HT-29 (cell line): ENCODE measurements around the gene PPRC1. TPM values are rescaled to one million over a fixed set of nuclear protein-coding genes. Genes with fewer than 3 reads are reported as not detected.

Experiments
- DNase-seq: peaks from one replicate; pipeline ENCODE4 v3.0.0-alpha.2; 2015; ENCODE audit warnings: low spot score
- small RNA-seq: library from RNA; depleted of rRNA; stranded (forward); fragments of <200 nt; gene quantifications from one replicate; pipeline ENCODE3, GENCODE V24; 2014
- total RNA-seq: library from RNA; depleted of rRNA; stranded (reverse); fragments of >200 nt; shearing (Covaris generic); gene quantifications from 2 replicates; pipeline ENCODE4 v1.2.3, GENCODE V29; 2014; rRNA removed

The PPRC1 gene
- total RNA-seq, 1 experiment from 2014 or later, result 51.2 TPM

GRCh38 chr10:102195296-102195870 is 62.5 kb downstream of the PPRC1 start:
- no peak for DNase-seq

- DNase-seq, result no peak
These were observed 64.1 kb downstream of the PPRC1 start for GRCh38 chr10:102196893-102197292.

GRCh38 chr10:102198027-102198426 is 65.2 kb downstream of the PPRC1 start:
- no peak for DNase-seq

Small RNA genes lying within 50 kb of the gene (small RNA-seq; reads per million reads assigned to genes)
- not detected for gene AL500527.1
- not detected for gene AL500527.2

Other genes starting within 250 kb of the PPRC1 start
- 8.4 and 9.2 TPM in 2 replicates for gene ARMH3, start 76.9 kb upstream of the PPRC1 start, total RNA-seq
- gene HPS6, start 67.7 kb upstream of the PPRC1 start, total RNA-seq, result 42.1 and 47.5 TPM in 2 replicates
- gene LDB1, start 12.7 kb upstream of the PPRC1 start, total RNA-seq, result 37.4 and 40.3 TPM in 2 replicates
- gene NOLC1, start 19.3 kb downstream of the PPRC1 start, total RNA-seq, result 79.1 and 88.7 TPM in 2 replicates
- 0.15 and 0.16 TPM in 2 replicates for gene ELOVL3, start 93.3 kb downstream of the PPRC1 start, total RNA-seq
- not detected in 2 replicates for gene PITX3, start 108.5 kb downstream of the PPRC1 start, total RNA-seq
- gene GBF1, start 112.5 kb downstream of the PPRC1 start, total RNA-seq, result 28.6 and 32.5 TPM in 2 replicates